HepG2 (cell line): Measurements from ENCODE around the gene TUBGCP3. TPM values are rescaled to one million over a fixed set of nuclear protein-coding genes. Genes with fewer than 3 reads are reported as not detected.
A peak's percentile ranks its signal among the peaks of the same experiment; 100 is the strongest.

ENCODE experiments used
- HMG20B ChIP-seq: conservative IDR thresholded peaks from 2 replicates; pipeline ENCODE4 v1.6.1; 2016; ENCODE audit warnings: missing genetic modification reagents, missing compliant biosample characterization
- HNRNPUL1 ChIP-seq: fragments of 200-400 bp; formaldehyde crosslinking; IDR thresholded peaks from 2 replicates; pipeline ENCODE4 v1.6.1; 2017; ENCODE audit warnings: low read depth, mild to moderate bottlenecking, low read length, moderate library complexity
- KLF12 ChIP-seq: sonication (generic); formaldehyde crosslinking; IDR thresholded peaks from 2 replicates; pipeline ENCODE4 v1.4.0; 2020; ENCODE audit warnings: missing genetic modification reagents, borderline replicate concordance
- LCORL ChIP-seq, 2 experiments: fragments of 450-650 bp in 1 of 2; sonication (generic) in 1 of 2; formaldehyde crosslinking in 1 of 2; IDR thresholded peaks; 2 replicates each; pipeline versions ENCODE4 v1.5.0 to v1.6.1; 2017 to 2020; ENCODE audit warnings: antibody characterized with exemption in 1 of 2, missing genetic modification reagents in 1 of 2
- MAZ ChIP-seq, 2 experiments: sonication (generic) in 1 of 2; formaldehyde crosslinking in 1 of 2; IDR thresholded peaks; 2 replicates each; pipeline versions ENCODE4 v1.5.0 to v1.6.1; 2012 to 2020; ENCODE audit warnings: low read depth in 2 of 2, mild to moderate bottlenecking in 2 of 2, borderline replicate concordance in 1 of 2, improper control_type of control experiment in 1 of 2, low read length in 1 of 2, missing genetic modification reagents in 1 of 2, moderate library complexity in 1 of 2
- POLR2AphosphoS5 ChIP-seq: IDR thresholded peaks from 2 replicates; pipeline ENCODE4 v1.6.1; 2012; ENCODE audit warnings: low read depth, low read length
- STAT5B ChIP-seq: sonication (generic); formaldehyde crosslinking; IDR thresholded peaks from 2 replicates; pipeline ENCODE4 v1.4.0; 2020; ENCODE audit warnings: missing genetic modification reagents
- ZNF292 ChIP-seq: sonication (generic); formaldehyde crosslinking; IDR thresholded peaks from 2 replicates; pipeline ENCODE4 v1.8.1; 2022; ENCODE audit warnings: mild to moderate bottlenecking, low read depth, missing genetic modification reagents, borderline replicate concordance
- polyA plus RNA-seq, 8 experiments: library from polyadenylated mRNA; depleted of rRNA in 3 of 8; stranded (reverse) in 7 of 8; unstranded in 1 of 8; fragments of >200 nt; fragmentation: Illumina TruSeq in 4 of 8; extraction: Trizol in 4 of 8; gene quantifications; 2 replicates each; pipeline versions ENCODE4 v1.2.1 to v1.2.3, GENCODE V29; 2011 to 2016; ENCODE audit warnings: low read depth in 4 of 8, missing spikeins in 1 of 8, mixed read lengths in 1 of 8; ENCODE audit not compliant: insufficient read depth in 1 of 8
- total RNA-seq, 5 experiments: library from RNA; depleted of rRNA; stranded (reverse); fragments of >200 nt; fragmentation: Illumina TruSeq; extraction: Trizol; gene quantifications; 2 replicates each; pipeline ENCODE4 v1.2.3, GENCODE V29; 2016; ENCODE audit warnings: low read depth in 1 of 5
- TF ChIP-seq, protein P1 (sequence below): fragments of 450-650 bp; IDR thresholded peaks from 2 replicates; pipeline ENCODE4 v1.6.1; 2017; ENCODE audit warnings: mild to moderate bottlenecking
- TF ChIP-seq, protein P2 (sequence below): sonication (generic); formaldehyde crosslinking; IDR thresholded peaks from 2 replicates; pipeline ENCODE4 v1.4.0; 2020; ENCODE audit warnings: missing genetic modification reagents, mild to moderate bottlenecking, borderline replicate concordance
- TF ChIP-seq, protein P3 (sequence below): sonication (generic); formaldehyde crosslinking; IDR thresholded peaks from 2 replicates; pipeline ENCODE4 v1.4.0; 2020; ENCODE audit warnings: missing genetic modification reagents
- TF ChIP-seq, protein P4 (sequence below): IDR thresholded peaks from 2 replicates; pipeline ENCODE4 v1.6.1; 2016; ENCODE audit warnings: missing genetic modification reagents, missing compliant biosample characterization
- TF ChIP-seq, protein P5 (sequence below): sonication (generic); formaldehyde crosslinking; IDR thresholded peaks from 2 replicates; pipeline ENCODE4 v1.5.1; 2020; ENCODE audit warnings: mild to moderate bottlenecking, missing genetic modification reagents

TUBGCP3 gene
- total and polyA plus RNA-seq, 2 of the 13 experiments (the other 11 are each of a cell fraction or from before 2014, with no cell fraction given) = 12.6 to 15.5 TPM

DNA sequence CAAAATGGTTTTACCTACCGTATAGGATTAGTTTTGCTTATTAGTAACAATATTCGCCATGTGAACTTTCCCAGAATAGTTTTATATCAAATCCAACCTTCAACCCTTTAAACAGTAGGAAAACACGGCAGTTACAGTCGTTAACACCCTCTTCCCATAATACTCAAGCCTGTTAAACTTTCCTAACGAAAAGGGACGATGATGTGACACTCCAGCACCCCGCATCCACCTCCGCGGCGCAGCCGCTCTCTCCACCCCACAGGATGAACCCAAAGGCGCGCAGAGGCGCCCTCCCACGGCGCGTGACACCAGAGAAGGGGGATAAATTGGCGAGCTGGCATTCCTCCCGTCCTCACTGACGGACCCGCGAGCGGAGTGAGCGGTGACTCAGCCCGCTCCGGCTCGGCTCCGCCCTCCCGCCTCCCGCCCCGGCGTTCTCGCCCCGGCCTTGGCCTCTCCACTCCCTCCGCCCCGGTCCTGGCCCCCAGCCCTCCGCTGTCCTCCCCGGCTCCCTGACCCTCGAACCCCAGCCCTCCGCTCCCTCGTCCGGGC is 665 bp downstream of the TUBGCP3 start (continued):
- TF ChIP-seq LCORL (IDR thresholded peaks at IDR 0.05) = no peak
- TF ChIP-seq LCORL (CRISPR knock-in tag; IDR thresholded peaks at IDR 0.05) = peak; percentile 45
- TF ChIP-seq HMG20B = no peak
- TF ChIP-seq POLR2AphosphoS5 = peak; percentile 49
- TF ChIP-seq, protein P1, sequence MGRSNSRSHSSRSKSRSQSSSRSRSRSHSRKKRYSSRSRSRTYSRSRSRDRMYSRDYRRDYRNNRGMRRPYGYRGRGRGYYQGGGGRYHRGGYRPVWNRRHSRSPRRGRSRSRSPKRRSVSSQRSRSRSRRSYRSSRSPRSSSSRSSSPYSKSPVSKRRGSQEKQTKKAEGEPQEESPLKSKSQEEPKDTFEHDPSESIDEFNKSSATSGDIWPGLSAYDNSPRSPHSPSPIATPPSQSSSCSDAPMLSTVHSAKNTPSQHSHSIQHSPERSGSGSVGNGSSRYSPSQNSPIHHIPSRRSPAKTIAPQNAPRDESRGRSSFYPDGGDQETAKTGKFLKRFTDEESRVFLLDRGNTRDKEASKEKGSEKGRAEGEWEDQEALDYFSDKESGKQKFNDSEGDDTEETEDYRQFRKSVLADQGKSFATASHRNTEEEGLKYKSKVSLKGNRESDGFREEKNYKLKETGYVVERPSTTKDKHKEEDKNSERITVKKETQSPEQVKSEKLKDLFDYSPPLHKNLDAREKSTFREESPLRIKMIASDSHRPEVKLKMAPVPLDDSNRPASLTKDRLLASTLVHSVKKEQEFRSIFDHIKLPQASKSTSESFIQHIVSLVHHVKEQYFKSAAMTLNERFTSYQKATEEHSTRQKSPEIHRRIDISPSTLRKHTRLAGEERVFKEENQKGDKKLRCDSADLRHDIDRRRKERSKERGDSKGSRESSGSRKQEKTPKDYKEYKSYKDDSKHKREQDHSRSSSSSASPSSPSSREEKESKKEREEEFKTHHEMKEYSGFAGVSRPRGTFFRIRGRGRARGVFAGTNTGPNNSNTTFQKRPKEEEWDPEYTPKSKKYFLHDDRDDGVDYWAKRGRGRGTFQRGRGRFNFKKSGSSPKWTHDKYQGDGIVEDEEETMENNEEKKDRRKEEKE = no peak
- no peak for TF ChIP-seq HNRNPUL1
- peak; percentile 32; the same call in 1 of the 2 replicates for TF ChIP-seq ZNF292
- TF ChIP-seq, protein P2, sequence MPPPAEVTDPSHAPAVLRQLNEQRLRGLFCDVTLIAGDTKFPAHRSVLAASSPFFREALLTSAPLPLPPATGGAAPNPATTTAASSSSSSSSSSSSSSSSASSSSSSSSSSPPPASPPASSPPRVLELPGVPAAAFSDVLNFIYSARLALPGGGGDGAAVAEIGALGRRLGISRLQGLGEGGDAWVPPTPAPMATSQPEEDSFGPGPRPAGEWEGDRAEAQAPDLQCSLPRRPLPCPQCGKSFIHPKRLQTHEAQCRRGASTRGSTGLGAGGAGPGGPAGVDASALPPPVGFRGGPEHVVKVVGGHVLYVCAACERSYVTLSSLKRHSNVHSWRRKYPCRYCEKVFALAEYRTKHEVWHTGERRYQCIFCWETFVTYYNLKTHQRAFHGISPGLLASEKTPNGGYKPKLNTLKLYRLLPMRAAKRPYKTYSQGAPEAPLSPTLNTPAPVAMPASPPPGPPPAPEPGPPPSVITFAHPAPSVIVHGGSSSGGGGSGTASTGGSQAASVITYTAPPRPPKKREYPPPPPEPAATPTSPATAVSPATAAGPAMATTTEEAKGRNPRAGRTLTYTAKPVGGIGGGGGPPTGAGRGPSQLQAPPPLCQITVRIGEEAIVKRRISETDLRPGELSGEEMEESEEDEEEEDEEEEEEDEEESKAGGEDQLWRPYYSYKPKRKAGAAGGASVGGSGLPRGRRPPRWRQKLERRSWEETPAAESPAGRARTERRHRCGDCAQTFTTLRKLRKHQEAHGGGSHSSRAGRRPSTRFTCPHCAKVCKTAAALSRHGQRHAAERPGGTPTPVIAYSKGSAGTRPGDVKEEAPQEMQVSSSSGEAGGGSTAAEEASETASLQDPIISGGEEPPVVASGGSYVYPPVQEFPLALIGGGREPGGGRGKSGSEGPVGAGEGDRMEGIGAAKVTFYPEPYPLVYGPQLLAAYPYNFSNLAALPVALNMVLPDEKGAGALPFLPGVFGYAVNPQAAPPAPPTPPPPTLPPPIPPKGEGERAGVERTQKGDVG (CRISPR knock-in tag) = 0 out of 2 replicates have a peak, but pooled peaks have one; percentile 8
- peak; percentile 88; the same call in 1 of the 2 replicates for TF ChIP-seq MAZ (IDR thresholded peaks at IDR 0.05; ENCODE audit: borderline replicate concordance, low read depth, low read length)
- no peak; the same call in 1 of the 2 replicates for TF ChIP-seq MAZ (CRISPR knock-in tag; IDR thresholded peaks at IDR 0.05; ENCODE audit: low read depth)
- TF ChIP-seq STAT5B = no peak
- TF ChIP-seq, protein P3, sequence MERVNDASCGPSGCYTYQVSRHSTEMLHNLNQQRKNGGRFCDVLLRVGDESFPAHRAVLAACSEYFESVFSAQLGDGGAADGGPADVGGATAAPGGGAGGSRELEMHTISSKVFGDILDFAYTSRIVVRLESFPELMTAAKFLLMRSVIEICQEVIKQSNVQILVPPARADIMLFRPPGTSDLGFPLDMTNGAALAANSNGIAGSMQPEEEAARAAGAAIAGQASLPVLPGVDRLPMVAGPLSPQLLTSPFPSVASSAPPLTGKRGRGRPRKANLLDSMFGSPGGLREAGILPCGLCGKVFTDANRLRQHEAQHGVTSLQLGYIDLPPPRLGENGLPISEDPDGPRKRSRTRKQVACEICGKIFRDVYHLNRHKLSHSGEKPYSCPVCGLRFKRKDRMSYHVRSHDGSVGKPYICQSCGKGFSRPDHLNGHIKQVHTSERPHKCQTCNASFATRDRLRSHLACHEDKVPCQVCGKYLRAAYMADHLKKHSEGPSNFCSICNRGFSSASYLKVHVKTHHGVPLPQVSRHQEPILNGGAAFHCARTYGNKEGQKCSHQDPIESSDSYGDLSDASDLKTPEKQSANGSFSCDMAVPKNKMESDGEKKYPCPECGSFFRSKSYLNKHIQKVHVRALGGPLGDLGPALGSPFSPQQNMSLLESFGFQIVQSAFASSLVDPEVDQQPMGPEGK (CRISPR knock-in tag) = peak; percentile 79
- TF ChIP-seq, protein P4, sequence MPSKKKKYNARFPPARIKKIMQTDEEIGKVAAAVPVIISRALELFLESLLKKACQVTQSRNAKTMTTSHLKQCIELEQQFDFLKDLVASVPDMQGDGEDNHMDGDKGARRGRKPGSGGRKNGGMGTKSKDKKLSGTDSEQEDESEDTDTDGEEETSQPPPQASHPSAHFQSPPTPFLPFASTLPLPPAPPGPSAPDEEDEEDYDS = 0 out of 2 replicates have a peak, but pooled peaks have one; percentile 28
- peak; percentile 6; the same call in 1 of the 2 replicates for TF ChIP-seq KLF12 (CRISPR knock-in tag)
- TF ChIP-seq, protein P5, sequence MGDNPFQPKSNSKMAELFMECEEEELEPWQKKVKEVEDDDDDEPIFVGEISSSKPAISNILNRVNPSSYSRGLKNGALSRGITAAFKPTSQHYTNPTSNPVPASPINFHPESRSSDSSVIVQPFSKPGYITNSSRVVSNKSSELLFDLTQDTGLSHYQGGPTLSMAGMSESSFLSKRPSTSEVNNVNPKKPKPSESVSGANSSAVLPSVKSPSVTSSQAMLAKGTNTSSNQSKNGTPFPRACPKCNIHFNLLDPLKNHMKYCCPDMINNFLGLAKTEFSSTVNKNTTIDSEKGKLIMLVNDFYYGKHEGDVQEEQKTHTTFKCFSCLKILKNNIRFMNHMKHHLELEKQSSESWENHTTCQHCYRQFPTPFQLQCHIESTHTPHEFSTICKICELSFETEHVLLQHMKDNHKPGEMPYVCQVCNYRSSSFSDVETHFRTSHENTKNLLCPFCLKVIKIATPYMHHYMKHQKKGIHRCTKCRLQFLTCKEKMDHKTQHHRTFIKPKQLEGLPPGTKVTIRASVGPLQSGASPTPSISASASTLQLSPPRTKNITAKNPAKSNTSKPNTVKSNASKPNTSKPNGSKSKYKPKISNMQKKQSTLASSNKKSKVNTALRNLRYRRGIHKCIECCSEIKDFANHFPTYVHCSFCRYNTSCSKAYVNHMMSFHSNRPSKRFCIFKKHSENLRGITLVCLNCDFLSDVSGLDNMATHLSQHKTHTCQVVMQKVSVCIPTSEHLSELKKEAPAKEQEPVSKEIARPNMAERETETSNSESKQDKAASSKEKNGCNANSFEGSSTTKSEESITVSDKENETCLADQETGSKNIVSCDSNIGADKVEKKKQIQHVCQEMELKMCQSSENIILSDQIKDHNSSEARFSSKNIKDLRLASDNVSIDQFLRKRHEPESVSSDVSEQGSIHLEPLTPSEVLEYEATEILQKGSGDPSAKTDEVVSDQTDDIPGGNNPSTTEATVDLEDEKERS (CRISPR knock-in tag) = no peak
